ENCODE measurements around the gene RIT1. TPM values are rescaled to one million over a fixed set of nuclear protein-coding genes. Genes with fewer than 3 reads are reported as not detected.

Gene RIT1
- total and polyA plus RNA-seq, 2 of the 13 experiments (the other 11 are each of a cell fraction or from before 2014, with no cell fraction given), result 12.2 to 32.2 TPM

DNA sequence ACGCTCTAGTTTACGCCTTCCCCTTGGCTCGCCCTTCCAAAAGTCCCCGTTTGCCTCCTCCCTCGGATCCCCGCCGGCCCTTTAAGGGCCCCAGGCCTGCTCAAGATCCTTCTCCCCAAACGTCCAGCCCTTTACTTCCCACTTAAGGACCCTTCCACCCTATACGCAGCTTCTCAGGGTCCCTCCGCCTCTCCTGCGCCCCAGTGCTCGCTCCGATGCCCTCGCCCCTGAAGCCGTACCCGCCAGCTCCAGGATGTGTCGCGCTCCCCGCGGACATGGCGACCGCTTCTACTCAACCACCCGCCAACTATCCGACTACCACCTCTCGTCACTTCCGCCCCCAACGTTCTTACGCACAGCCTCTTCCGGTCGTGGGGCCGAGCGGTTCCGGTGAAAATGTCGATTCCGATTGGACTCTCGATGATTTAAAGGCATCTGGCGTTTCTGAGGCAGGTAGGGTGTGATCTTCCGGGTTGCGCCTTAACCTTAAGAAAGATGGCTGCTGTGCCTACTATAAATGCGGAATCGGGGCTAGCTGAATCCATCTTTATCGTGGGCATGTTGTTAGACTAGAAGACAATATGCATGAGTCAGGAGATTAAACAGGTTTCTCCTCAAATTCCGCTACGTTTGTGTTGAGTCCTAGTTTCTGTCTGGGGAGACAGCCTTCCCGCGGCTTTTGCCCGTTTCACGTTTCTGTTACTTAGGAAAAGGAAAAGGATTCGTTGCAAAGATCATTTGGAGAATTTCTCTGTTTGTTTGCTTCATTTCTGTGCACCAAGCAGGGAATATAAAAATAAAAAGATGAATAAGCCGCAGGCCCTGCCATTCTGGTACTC, 23.2 kb upstream of the RIT1 start, which contains the start of gene KHDC4 (continued):
- TF ChIP-seq PITX1 (CRISPR knock-in tag; IDR thresholded peaks at IDR 0.05) (peak; percentile 65; the same call in 1 of the 2 replicates), ZNF282 (IDR thresholded peaks at IDR 0.05; ENCODE audit: partially characterized antibody) (no peak), ZNF232 (CRISPR knock-in tag; IDR thresholded peaks at IDR 0.05; ENCODE audit: borderline replicate concordance) (peak; percentile 40; the same call in 1 of the 2 replicates), TAF1 (CRISPR knock-in tag; IDR thresholded peaks at IDR 0.05) (peak; percentile 93), ETV5 (CRISPR knock-in tag; IDR thresholded peaks at IDR 0.05; ENCODE audit: borderline replicate concordance) (peak; percentile 63), NCOA2 (CRISPR knock-in tag; IDR thresholded peaks at IDR 0.05) (peak; percentile 46; the same call in 1 of the 2 replicates), ZFP1 (CRISPR knock-in tag; IDR thresholded peaks at IDR 0.05) (no peak), MXD4 (CRISPR knock-in tag; IDR thresholded peaks at IDR 0.05) (peak; percentile 40; the same call in 1 of the 2 replicates), ZIK1 (CRISPR knock-in tag; IDR thresholded peaks at IDR 0.05; ENCODE audit: borderline replicate concordance, low read depth) (0 out of 2 replicates have a peak, but pooled peaks have one; percentile 30), SP2 (CRISPR knock-in tag; IDR thresholded peaks at IDR 0.05) (peak; percentile 94), SIN3B (IDR thresholded peaks at IDR 0.05; ENCODE audit: low read length) (peak; percentile 60), ZFP36 (IDR thresholded peaks at IDR 0.05; ENCODE audit: borderline replicate concordance, low read depth, low read length, partially characterized antibody) (no peak), ZNF746 (CRISPR knock-in tag; IDR thresholded peaks at IDR 0.05) (0 out of 2 replicates have a peak, but pooled peaks have one; percentile 20), ZNF274 (CRISPR knock-in tag; IDR thresholded peaks at IDR 0.05) (peak; percentile 74), MED8 (CRISPR knock-in tag; IDR thresholded peaks at IDR 0.05; ENCODE audit: insufficient replicate concordance) (peak; percentile 45)
- TF ChIP-seq, protein P1, sequence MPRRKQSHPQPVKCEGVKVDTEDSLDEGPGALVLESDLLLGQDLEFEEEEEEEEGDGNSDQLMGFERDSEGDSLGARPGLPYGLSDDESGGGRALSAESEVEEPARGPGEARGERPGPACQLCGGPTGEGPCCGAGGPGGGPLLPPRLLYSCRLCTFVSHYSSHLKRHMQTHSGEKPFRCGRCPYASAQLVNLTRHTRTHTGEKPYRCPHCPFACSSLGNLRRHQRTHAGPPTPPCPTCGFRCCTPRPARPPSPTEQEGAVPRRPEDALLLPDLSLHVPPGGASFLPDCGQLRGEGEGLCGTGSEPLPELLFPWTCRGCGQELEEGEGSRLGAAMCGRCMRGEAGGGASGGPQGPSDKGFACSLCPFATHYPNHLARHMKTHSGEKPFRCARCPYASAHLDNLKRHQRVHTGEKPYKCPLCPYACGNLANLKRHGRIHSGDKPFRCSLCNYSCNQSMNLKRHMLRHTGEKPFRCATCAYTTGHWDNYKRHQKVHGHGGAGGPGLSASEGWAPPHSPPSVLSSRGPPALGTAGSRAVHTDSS (CRISPR knock-in tag; conservative IDR thresholded peaks at IDR 0.05), result 0 out of 2 replicates have a peak, but pooled peaks have one; percentile 60
- TF ChIP-seq, protein P2, sequence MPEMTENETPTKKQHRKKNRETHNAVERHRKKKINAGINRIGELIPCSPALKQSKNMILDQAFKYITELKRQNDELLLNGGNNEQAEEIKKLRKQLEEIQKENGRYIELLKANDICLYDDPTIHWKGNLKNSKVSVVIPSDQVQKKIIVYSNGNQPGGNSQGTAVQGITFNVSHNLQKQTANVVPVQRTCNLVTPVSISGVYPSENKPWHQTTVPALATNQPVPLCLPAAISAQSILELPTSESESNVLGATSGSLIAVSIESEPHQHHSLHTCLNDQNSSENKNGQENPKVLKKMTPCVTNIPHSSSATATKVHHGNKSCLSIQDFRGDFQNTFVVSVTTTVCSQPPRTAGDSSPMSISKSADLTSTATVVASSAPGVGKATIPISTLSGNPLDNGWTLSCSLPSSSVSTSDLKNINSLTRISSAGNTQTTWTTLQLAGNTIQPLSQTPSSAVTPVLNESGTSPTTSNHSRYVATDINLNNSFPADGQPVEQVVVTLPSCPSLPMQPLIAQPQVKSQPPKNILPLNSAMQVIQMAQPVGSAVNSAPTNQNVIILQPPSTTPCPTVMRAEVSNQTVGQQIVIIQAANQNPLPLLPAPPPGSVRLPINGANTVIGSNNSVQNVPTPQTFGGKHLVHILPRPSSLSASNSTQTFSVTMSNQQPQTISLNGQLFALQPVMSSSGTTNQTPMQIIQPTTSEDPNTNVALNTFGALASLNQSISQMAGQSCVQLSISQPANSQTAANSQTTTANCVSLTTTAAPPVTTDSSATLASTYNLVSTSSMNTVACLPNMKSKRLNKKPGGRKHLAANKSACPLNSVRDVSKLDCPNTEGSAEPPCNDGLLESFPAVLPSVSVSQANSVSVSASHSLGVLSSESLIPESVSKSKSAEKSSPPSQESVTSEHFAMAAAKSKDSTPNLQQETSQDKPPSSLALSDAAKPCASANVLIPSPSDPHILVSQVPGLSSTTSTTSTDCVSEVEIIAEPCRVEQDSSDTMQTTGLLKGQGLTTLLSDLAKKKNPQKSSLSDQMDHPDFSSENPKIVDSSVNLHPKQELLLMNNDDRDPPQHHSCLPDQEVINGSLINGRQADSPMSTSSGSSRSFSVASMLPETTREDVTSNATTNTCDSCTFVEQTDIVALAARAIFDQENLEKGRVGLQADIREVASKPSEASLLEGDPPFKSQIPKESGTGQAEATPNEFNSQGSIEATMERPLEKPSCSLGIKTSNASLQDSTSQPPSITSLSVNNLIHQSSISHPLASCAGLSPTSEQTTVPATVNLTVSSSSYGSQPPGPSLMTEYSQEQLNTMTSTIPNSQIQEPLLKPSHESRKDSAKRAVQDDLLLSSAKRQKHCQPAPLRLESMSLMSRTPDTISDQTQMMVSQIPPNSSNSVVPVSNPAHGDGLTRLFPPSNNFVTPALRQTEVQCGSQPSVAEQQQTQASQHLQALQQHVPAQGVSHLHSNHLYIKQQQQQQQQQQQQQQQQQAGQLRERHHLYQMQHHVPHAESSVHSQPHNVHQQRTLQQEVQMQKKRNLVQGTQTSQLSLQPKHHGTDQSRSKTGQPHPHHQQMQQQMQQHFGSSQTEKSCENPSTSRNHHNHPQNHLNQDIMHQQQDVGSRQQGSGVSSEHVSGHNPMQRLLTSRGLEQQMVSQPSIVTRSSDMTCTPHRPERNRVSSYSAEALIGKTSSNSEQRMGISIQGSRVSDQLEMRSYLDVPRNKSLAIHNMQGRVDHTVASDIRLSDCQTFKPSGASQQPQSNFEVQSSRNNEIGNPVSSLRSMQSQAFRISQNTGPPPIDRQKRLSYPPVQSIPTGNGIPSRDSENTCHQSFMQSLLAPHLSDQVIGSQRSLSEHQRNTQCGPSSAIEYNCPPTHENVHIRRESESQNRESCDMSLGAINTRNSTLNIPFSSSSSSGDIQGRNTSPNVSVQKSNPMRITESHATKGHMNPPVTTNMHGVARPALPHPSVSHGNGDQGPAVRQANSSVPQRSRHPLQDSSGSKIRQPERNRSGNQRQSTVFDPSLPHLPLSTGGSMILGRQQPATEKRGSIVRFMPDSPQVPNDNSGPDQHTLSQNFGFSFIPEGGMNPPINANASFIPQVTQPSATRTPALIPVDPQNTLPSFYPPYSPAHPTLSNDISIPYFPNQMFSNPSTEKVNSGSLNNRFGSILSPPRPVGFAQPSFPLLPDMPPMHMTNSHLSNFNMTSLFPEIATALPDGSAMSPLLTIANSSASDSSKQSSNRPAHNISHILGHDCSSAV (CRISPR knock-in tag; IDR thresholded peaks at IDR 0.05; ENCODE audit: borderline replicate concordance), result 0 out of 2 replicates have a peak, but pooled peaks have one; percentile 56
- TF ChIP-seq, protein P3, sequence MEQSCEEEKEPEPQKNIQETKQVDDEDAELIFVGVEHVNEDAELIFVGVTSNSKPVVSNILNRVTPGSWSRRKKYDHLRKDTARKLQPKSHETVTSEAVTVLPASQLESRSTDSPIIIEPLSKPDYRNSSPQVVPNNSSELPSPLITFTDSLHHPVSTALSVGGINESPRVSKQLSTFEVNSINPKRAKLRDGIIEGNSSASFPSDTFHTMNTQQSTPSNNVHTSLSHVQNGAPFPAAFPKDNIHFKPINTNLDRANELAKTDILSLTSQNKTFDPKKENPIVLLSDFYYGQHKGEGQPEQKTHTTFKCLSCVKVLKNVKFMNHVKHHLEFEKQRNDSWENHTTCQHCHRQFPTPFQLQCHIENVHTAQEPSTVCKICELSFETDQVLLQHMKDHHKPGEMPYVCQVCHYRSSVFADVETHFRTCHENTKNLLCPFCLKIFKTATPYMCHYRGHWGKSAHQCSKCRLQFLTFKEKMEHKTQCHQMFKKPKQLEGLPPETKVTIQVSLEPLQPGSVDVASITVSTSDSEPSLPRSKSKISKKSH (CRISPR knock-in tag; IDR thresholded peaks at IDR 0.05; ENCODE audit: borderline replicate concordance), result peak; percentile 94
